Measurements from ENCODE around the gene OXER1. TPM values are rescaled to one million over a fixed set of nuclear protein-coding genes. Genes with fewer than 3 reads are reported as not detected.

OXER1 gene
- total and polyA plus RNA-seq, 12 donors = 0.20 to 1.2 (median 0.49) TPM

- intact Hi-C loops (cut with DNase I) = no loop called here
- no peaks in the 10 kb centered on the region for H3K27me3 ChIP-seq
- no peak for ATAC-seq
- no peak overlapping the region for H3K4me3 ChIP-seq
- peaks cover 0 to 14% (median 0%) of the 10 kb centered on the region in 9 donors for H3K36me3 ChIP-seq
- H3K4me1 ChIP-seq = no peaks in the 10 kb centered on the region
- no peak for DNase-seq
- no peaks in the 10 kb centered on the region for H3K9me3 ChIP-seq
- no peak overlapping the region for H3K27ac ChIP-seq
- WGBS, 2 donors = 95 to 98% methylated on average over 3 of the region's 3 CpGs
- TF ChIP-seq, protein P1, sequence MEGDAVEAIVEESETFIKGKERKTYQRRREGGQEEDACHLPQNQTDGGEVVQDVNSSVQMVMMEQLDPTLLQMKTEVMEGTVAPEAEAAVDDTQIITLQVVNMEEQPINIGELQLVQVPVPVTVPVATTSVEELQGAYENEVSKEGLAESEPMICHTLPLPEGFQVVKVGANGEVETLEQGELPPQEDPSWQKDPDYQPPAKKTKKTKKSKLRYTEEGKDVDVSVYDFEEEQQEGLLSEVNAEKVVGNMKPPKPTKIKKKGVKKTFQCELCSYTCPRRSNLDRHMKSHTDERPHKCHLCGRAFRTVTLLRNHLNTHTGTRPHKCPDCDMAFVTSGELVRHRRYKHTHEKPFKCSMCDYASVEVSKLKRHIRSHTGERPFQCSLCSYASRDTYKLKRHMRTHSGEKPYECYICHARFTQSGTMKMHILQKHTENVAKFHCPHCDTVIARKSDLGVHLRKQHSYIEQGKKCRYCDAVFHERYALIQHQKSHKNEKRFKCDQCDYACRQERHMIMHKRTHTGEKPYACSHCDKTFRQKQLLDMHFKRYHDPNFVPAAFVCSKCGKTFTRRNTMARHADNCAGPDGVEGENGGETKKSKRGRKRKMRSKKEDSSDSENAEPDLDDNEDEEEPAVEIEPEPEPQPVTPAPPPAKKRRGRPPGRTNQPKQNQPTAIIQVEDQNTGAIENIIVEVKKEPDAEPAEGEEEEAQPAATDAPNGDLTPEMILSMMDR (IDR thresholded peaks at IDR 0.05) = no peak
Observed at GRCh38 chr2:42744545-42745082, 19.3 kb downstream of the OXER1 start.

DNA sequence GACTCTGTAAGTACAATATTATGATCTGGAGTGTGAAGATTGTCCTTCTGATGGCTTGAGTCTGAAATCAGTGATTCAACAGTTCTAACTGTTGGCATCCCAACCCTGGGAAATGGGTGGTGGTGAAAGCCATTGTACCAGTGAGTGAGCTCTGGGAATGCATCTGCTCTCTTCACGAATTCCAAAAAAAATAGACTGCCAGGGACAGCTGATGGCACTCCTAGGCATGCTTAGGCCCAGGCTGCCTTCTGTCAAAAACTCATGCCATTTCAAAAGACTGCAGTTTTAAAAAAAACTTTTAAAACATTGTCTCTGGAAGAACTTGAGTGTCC is 20.3 kb downstream of the OXER1 start:
- Histone ChIP-seq H3K4me1 (no peaks in the 10 kb centered on the region), H3K4me3 (no peak overlapping the region), H3K27ac (no peak overlapping the region), H3K9me3 (no peaks in the 10 kb centered on the region), H3K27me3 (no peaks in the 10 kb centered on the region), H3K36me3 (peaks cover 0 to 18% (median 0%) of the 10 kb centered on the region in 9 donors)
- WGBS, 2 donors = 83 to 90% methylated on average over 1 of the region's 1 CpG
- TF ChIP-seq, protein P1 (IDR thresholded peaks at IDR 0.05) = no peak
- DNase-seq = no peak
- no peak for ATAC-seq
- intact Hi-C loops (cut with DNase I) = no loop called here

- Histone ChIP-seq H3K27ac (no peak overlapping the region), H3K4me3 (no peak overlapping the region), H3K4me1 (no peaks in the 10 kb centered on the region), H3K9me3 (no peaks in the 10 kb centered on the region), H3K36me3 (peaks cover 0 to 18% (median 0%) of the 10 kb centered on the region in 9 donors), H3K27me3 (no peaks in the 10 kb centered on the region)
- DNase-seq = no peak
- no peak for ATAC-seq
- TF ChIP-seq, protein P1 (IDR thresholded peaks at IDR 0.05) = no peak
- intact Hi-C loops (cut with DNase I) = no loop called here
- 70 to 73% methylated on average over 2 of the region's 2 CpGs for WGBS, 2 donors
Observed at GRCh38 chr2:42742740-42743658, 20.9 kb downstream of the OXER1 start.

GRCh38 chr2:42741140-42741539 is 22.8 kb downstream of the OXER1 start:
- no peak for DNase-seq
- no peak overlapping the region for H3K27ac ChIP-seq
- ATAC-seq = no peak
- H3K4me3 ChIP-seq = no peak overlapping the region
- no peaks in the 10 kb centered on the region for H3K4me1 ChIP-seq
- intact Hi-C loops (cut with DNase I) = no loop called here
- WGBS, 2 donors = 80 to 86% methylated on average over 3 of the region's 3 CpGs
- TF ChIP-seq, protein P1 (IDR thresholded peaks at IDR 0.05) = no peak
- H3K36me3 ChIP-seq = peaks cover 0 to 25% (median under 1%) of the 10 kb centered on the region in 9 donors
- H3K9me3 ChIP-seq = peaks cover 0 to 2% (median 0%) of the 10 kb centered on the region in 11 donors
- no peaks in the 10 kb centered on the region for H3K27me3 ChIP-seq

Data from heart right ventricle (tissue), 16 donors.